Measurements from ENCODE around the gene RIC3. TPM values are rescaled to one million over a fixed set of nuclear protein-coding genes. Genes with fewer than 3 reads are reported as not detected.

The RIC3 gene
- total and polyA plus RNA-seq, 2 donors (not counting 3 experiments of a cell fraction or from before 2014, with no cell fraction given), result not detected

DNA sequence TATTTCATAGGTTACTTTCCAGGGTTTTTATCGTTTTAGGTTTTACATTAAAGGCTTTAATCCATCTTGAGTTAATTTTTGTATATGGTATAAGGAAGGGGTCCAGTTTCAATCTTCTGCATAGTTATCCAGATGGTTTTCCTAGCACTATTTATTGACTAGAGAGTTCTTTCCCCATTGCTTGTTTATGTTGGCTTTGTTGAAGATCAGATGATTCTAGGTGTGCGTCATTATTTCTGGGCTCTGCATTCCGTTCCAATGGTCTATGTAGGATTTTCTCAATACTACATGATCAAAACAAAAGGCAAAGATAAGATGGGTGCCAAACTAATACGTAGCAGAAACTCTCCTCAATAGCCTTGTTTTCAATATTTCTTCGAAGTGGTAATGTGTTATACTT lies 14.3 kb upstream of the RIC3 start:
- FAIRE-seq (no peak), DNase-seq (ENCODE audit: low read depth, low spot score) (no peak)
- Histone ChIP-seq H3K27ac (ENCODE audit: insufficient read depth, low read depth, low read length) (no peak overlapping the region), H3K9me3 (replicated peaks; ENCODE audit: control insufficient read depth, insufficient read depth, low read length) (no peaks in the 10 kb centered on the region), H3K9ac (replicated peaks; ENCODE audit: extremely low read depth, insufficient read depth, low read length) (no peak overlapping the region), H3K36me3 (ENCODE audit: control insufficient read depth in 2 of 2, extremely low read depth in 1 of 2, insufficient read depth in 2 of 2, low read length in 2 of 2) (no peaks in the 10 kb centered on the region), H2AFZ (ENCODE audit: low read depth, low read length) (no peak overlapping the region), H3K79me2 (ENCODE audit: control insufficient read depth, insufficient read depth, low read length) (no peaks in the 10 kb centered on the region), H3K9me1 (replicated peaks; ENCODE audit: control insufficient read depth, extremely low read depth, insufficient read depth, low read length) (no peaks in the 10 kb centered on the region), H3K4me3 (replicated peaks in 1 of 3; ENCODE audit: insufficient read depth in 1 of 3, low read depth in 1 of 3, low read length in 3 of 3) (no peak overlapping the region), H3K4me2 (ENCODE audit: insufficient read depth, low read length) (no peak overlapping the region), H3K27me3 (ENCODE audit: control insufficient read depth in 2 of 2, insufficient read depth in 2 of 2, low read length in 2 of 2) (peaks cover 0 to 1% of the 10 kb centered on the region in 2 experiments), H3K4me1 (ENCODE audit: control insufficient read depth, extremely low read depth, insufficient read depth, low read length) (no peaks in the 10 kb centered on the region), H4K20me1 (replicated peaks; ENCODE audit: control insufficient read depth, extremely low read depth, insufficient read depth, low read length) (no peaks in the 10 kb centered on the region)
- POLR2A ChIA-PET, result no interaction called here
- no TSS peak for BruUV-seq (replicated peaks)
- TF ChIP-seq JUN (IDR thresholded peaks at IDR 0.05; ENCODE audit: borderline replicate concordance, insufficient read depth, insufficient read length, low read depth) (no peak), POLR2A (IDR thresholded peaks at IDR 0.05; ENCODE audit: low read depth, low read length) (no peak)
- dilution Hi-C loops (cut with MboI; ENCODE audit: extremely low pct_ligation_motif_present, low sequenced_read_pairs) (no loop called here), intact Hi-C loops (cut with micrococcal nuclease) (no loop called here)
- CTCF ChIA-PET, result no interaction called here

GRCh38 chr11:8180469-8180868 lies 11.6 kb upstream of the RIC3 start:
- no peaks in the 10 kb centered on the region for H3K4me1 ChIP-seq (ENCODE audit: control insufficient read depth, extremely low read depth, insufficient read depth, low read length)
- POLR2A ChIA-PET, result no interaction called here
- H3K4me2 ChIP-seq (ENCODE audit: insufficient read depth, low read length), result no peak overlapping the region
- H3K27me3 ChIP-seq (ENCODE audit: control insufficient read depth in 2 of 2, insufficient read depth in 2 of 2, low read length in 2 of 2), result peaks cover 0 to 4% of the 10 kb centered on the region in 2 experiments
- FAIRE-seq (no peak), DNase-seq (ENCODE audit: low read depth, low spot score) (no peak)
- no peak overlapping the region for H3K9ac ChIP-seq (replicated peaks; ENCODE audit: extremely low read depth, insufficient read depth, low read length)
- CTCF ChIA-PET, result no interaction called here
- no peaks in the 10 kb centered on the region for H4K20me1 ChIP-seq (replicated peaks; ENCODE audit: control insufficient read depth, extremely low read depth, insufficient read depth, low read length)
- H3K36me3 ChIP-seq (ENCODE audit: control insufficient read depth in 2 of 2, extremely low read depth in 1 of 2, insufficient read depth in 2 of 2, low read length in 2 of 2), result no peaks in the 10 kb centered on the region
- H2AFZ ChIP-seq (ENCODE audit: low read depth, low read length), result no peak overlapping the region
- dilution Hi-C loops (cut with MboI; ENCODE audit: extremely low pct_ligation_motif_present, low sequenced_read_pairs) (no loop called here), intact Hi-C loops (cut with micrococcal nuclease) (no loop called here)
- H3K9me3 ChIP-seq (replicated peaks; ENCODE audit: control insufficient read depth, insufficient read depth, low read length), result no peaks in the 10 kb centered on the region
- H3K27ac ChIP-seq (ENCODE audit: insufficient read depth, low read depth, low read length), result no peak overlapping the region
- no TSS peak for BruUV-seq (replicated peaks)
- no peak overlapping the region for H3K4me3 ChIP-seq (replicated peaks in 1 of 3; ENCODE audit: insufficient read depth in 1 of 3, low read depth in 1 of 3, low read length in 3 of 3)
- no peaks in the 10 kb centered on the region for H3K9me1 ChIP-seq (replicated peaks; ENCODE audit: control insufficient read depth, extremely low read depth, insufficient read depth, low read length)
- H3K79me2 ChIP-seq (ENCODE audit: control insufficient read depth, insufficient read depth, low read length), result no peaks in the 10 kb centered on the region
- no peak for TF ChIP-seq MYC (IDR thresholded peaks at IDR 0.05; ENCODE audit: low read depth, low read length)
- no peak for TF ChIP-seq GATA2 (IDR thresholded peaks at IDR 0.05; ENCODE audit: insufficient read depth, insufficient read length, low read depth, low read length)
- no peak for TF ChIP-seq MAX (IDR thresholded peaks at IDR 0.05; ENCODE audit: insufficient read depth, insufficient read length)
- no peak for TF ChIP-seq JUN (IDR thresholded peaks at IDR 0.05; ENCODE audit: borderline replicate concordance, insufficient read depth, insufficient read length, low read depth)
- TF ChIP-seq POLR2AphosphoS5 (IDR thresholded peaks at IDR 0.05; ENCODE audit: insufficient read depth, low read depth, low read length), result no peak
- TF ChIP-seq FOS (IDR thresholded peaks at IDR 0.05; ENCODE audit: borderline replicate concordance, insufficient read depth, low read length), result no peak
- no peak for TF ChIP-seq POLR2A (IDR thresholded peaks at IDR 0.05; ENCODE audit: low read depth, low read length)
- TF ChIP-seq, protein P1, sequence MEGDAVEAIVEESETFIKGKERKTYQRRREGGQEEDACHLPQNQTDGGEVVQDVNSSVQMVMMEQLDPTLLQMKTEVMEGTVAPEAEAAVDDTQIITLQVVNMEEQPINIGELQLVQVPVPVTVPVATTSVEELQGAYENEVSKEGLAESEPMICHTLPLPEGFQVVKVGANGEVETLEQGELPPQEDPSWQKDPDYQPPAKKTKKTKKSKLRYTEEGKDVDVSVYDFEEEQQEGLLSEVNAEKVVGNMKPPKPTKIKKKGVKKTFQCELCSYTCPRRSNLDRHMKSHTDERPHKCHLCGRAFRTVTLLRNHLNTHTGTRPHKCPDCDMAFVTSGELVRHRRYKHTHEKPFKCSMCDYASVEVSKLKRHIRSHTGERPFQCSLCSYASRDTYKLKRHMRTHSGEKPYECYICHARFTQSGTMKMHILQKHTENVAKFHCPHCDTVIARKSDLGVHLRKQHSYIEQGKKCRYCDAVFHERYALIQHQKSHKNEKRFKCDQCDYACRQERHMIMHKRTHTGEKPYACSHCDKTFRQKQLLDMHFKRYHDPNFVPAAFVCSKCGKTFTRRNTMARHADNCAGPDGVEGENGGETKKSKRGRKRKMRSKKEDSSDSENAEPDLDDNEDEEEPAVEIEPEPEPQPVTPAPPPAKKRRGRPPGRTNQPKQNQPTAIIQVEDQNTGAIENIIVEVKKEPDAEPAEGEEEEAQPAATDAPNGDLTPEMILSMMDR (IDR thresholded peaks at IDR 0.05; ENCODE audit: extremely low read depth in 1 of 2, insufficient read depth in 1 of 2, low read depth in 1 of 2, low read length in 2 of 2), result no peak
- TF ChIP-seq EZH2 (IDR thresholded peaks at IDR 0.05; ENCODE audit: borderline replicate concordance, low read depth, low read length, severe bottlenecking), result no peak
